GM21723 (cell line): ENCODE results near the gene AKAP13.

Source experiments
- ATAC-seq: cut with Tn5 transposase; IDR thresholded peaks from one replicate; pipeline ENCODE4 v1.9.1; 2021; ENCODE audit warnings: mild to moderate bottlenecking, moderate library complexity; ENCODE audit not compliant: unreplicated experiment

The AKAP13 gene

DNA sequence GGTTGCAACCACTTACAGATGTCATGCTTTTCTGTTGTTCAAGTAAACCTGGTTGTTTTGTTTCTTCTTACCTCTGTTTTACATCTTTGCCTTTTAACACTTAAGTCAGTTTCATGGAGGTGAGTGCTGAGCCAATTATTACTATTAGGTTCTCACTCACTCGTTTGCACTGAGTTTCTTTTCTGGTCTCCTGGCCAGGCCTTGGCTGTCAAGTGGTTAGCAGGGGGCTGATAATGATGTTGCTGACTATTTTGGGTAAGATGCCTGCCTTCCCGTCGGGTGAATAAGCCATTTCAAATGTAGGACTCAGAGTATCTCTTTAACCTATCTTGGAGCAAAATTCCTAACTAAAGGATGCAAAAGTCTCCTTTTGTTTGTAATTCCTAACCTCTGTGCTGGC, 335.9 kb downstream of the AKAP13 start:
- no peak for ATAC-seq

DNA sequence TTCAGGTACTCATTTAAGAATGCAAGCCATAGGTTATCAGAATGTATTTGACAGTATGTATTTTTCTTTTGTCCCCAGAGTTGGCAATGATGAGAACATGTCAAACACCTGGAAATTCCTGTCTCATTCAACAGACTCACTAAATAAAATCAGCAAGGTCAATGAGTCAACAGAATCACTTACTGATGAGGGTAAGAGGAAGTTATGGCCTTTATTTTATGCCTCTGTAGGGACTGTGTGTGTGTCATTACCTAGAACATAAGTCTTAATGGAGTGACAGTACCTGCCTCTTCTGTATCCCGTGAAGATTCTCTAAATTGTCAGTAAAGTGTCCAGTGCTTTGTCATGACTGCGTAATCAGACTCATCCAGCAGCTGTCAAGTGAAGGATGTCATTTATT, 336.8 kb downstream of the AKAP13 start:
- no peak for ATAC-seq

DNA sequence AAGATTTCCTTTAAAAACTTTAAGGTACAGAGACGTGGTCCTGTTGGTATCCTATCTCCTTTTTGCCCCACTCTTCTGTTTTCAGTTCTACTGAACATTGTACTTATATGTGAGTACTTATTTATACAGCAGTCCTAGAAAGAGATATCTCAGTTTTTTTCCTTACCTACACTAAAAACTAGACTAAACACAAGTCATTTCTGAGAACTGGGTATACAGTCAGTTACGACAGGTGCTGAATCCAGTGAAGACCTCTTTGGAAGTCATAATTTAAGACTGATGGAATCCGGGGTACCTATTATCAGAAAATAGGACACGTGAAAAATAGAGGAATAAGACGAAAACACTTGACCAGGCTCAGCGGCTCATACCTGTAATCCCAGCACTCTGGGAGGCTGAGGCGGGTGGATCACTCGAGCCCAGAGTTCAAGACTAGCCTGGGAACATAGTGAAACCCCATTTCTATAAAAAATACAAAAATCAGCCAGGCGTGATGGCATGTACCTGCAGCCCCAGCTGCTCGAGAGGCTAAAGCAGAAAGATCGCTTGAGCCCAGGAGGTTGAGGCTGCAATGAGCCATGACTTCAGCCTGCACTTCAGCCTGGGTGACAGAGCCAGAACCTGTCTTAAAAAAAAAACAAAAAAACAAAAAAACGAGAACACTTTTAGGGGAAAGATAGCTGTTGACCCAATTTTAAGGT, 338.0 kb downstream of the AKAP13 start:
- peak; percentile 80 for ATAC-seq

DNA sequence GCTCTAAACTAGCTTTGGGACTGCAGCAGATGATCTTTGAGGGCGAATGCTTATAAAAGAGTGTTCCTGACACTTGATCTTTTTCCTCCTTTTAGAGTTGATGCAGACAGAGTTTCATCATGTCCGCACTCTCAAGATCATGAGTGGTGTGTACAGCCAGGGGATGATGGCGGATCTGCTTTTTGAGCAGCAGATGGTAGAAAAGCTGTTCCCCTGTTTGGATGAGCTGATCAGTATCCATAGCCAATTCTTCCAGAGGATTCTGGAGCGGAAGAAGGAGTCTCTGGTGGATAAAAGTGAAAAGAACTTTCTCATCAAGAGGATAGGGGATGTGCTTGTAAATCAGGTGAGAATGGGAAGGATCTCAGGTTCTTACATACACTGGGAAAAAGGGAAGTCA, 338.6 kb downstream of the AKAP13 start:
- no peak for ATAC-seq

DNA sequence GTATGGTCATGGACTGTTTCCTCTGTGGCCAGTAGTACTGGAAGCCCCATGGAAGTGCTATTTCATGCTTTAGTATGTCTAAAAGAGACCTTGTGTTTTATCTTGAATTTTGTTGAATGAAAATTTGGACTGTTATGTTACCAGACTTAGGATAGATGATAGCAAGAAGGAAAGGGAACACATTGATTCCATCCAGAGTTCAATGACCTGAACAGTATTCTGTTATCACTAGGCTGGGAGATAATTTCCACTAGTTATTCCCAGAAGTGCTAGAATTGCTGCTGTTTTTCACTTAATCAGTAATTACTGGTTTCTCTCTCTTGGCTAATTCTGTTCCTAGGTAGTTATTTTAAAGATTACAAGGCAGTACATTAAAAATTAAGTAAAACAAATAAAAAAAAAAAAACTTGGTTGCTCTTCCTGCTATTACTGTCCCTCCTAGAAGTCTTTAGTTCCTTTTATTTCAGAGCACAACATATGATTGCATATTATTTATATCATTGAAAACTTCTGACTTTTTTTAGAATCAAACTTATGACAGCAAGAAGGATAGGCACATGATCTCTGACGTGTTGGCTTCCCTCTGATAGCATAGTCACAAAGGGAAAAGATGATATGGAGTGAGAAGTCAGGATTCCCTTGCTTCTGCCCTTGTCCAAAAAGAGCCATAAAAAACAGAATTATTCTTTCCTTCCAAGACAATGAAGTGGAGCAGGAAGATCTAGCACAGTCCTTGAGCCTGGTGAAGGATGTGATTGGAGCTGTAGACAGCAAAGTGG, 342.2 kb downstream of the AKAP13 start:
- no peak for ATAC-seq

DNA sequence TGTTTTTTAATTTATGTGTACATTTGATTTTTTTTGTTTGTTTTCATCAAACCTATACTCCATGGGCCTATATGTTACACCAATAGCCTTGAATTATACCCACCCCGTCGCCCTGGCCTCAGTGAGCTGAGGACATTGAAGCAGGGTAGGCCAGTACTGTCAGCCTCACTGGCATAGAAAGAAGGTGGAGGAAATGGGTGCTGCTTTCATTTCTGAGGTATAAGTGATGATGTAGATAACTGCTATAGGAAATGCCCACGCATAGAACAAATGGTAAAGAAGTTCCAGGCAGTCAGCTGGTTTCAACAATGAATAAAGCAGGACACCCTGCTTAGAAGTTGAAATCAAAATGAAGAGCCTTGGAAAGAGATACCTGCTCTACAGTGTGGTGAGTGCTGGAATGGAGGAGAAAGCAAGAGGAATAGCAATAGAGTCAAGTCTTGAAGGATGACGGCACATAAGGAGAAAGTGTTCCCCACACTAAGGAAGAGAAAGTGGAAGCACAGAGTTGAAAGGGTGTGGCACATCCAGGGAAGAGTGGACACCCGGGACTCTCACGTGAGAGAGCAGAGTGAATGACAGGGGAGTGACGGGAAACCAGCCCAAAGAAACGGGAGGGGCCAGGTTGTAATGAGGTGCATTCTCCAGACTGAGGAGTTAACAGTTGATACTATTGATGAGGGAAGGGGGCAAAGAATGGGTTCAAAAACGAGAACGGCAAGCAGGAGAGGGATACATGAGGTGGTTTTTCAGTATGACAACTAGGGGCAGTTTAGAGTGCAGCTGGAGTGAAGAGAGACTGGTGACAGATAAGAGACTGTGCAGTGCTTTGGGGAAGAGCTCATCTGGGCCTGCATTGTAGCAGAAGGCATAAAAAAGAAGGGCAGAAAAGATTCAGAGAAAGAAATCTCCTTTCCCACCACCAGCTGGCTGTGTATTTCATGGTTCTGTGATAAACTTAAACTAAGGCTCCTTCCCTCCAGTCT, 343.9 kb downstream of the AKAP13 start:
- ATAC-seq = no peak

DNA sequence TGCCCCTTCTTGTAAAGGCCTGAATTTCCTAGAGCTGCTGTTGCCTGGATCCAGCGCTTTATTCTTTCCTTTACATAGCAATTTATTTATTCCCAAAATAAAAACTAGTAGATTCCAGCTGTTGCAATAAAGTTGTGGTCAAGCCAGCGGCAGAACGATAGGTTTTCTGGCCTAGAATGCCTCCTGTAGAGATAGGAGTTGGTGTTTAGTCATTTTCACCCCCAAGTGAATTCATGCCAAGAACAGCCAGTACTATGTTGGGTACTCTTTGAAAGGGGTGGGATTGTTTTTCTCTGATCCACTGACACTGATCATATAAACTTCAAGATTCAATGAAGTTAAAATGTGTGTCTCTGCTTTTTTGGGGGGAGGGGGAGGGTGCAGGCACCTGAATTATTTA, 344.6 kb downstream of the AKAP13 start:
- no peak for ATAC-seq

DNA sequence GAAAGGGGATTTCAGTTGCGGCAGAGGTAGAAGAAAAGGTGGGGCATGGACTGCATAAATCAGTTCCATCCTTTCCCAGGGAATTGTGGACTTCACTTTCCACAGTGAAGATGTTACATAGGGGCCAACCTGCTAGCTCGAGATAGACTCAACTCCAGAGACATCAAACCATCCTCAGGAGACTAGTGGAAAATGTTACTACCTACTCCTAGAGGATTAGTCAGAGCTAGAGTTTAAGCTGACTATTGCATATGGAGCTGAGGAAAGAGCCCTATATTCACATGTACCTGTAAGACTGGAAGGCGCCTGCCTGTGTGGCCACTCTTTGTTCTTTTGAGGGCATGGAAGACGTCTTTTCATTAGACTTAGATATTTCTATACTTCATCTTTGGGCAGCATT, 345.2 kb downstream of the AKAP13 start:
- ATAC-seq = no peak

DNA sequence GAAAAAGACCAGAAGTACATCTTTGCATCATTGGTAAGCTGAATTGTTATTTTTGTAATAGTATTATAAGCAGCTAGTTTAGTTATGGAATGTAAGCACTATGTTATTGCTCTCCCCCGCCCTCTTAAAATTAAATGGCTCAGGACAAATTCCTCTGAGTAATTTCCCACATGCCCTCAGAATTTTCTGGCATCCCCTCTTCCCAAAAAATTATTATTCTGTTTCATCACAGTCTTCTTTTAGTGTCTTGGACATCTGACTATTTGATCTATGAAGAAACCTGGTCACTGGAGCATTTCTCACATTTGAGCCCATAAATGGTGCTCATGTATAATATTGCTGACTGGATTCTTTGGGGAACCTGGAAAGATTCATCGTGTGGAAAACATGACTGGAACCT, 346.1 kb downstream of the AKAP13 start:
- ATAC-seq = no peak

DNA sequence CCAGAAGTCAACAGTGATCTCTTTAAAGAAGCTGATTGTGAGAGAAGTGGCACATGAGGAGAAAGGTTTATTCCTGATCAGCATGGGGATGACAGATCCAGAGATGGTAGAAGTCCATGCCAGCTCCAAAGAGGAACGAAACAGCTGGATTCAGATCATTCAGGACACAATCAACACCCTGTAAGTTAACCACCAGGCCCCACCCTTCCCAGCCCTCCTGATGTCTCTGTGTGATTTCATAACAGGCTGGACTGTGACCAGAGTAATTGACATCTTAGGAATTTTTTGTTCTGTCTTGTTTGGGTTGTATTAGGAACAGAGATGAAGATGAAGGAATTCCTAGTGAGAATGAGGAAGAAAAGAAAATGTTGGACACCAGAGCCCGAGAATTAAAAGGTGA, 346.7 kb downstream of the AKAP13 start:
- ATAC-seq = no peak

DNA sequence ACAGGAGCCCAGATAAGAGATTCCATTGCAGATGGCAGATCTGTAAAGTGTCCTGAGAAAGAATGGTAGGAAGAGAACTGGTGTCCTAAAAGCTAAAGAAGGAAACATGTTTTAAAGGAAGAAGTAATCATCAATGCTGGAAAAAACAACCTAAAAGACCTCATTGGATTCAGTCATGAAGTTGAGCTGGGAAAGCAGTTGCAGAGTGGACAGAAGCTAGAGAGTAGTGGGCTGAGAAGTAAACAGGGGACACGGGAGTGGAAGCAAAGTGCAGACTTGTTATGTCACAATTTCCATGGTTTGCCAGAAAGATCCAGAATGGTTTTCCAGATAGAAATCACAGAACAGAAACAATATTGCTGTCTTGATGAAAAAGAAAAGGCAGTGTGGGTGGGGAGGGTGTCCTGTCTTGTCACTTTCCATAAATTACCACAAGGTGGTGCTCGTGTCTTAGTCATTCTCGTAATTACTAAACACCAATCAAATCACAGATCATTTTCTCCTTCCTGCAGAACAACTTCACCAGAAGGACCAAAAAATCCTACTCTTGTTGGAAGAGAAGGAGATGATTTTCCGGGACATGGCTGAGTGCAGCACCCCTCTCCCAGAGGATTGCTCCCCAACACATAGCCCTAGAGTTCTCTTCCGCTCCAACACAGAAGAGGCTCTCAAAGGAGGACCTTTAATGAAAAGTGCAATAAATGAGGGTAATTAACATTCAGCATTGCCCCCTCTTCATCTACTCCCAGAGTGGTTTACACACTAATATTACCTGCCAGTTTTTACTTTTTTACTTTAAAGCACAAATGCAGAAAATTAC, 349.8 kb downstream of the AKAP13 start:
- ATAC-seq = peak; percentile 62

DNA sequence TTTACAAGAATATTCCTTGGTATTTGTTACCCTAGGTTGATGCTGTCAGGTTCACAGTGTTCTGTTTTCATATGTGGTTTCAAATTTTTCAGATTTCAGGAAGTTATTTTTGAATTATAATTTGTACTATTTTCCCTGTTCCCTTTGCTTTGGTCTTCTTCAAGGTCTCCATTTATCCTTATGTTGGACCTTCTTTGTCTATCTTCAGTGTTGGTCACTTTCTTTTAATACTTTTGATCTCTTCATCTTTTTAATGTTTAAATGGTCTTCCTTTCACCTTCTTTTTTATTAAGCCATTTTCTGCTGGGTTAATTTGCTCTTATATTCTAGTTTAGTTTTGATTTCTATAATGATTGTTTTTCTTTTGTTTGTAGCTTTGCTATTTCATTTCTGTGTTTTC, 353.0 kb downstream of the AKAP13 start:
- ATAC-seq = no peak

DNA sequence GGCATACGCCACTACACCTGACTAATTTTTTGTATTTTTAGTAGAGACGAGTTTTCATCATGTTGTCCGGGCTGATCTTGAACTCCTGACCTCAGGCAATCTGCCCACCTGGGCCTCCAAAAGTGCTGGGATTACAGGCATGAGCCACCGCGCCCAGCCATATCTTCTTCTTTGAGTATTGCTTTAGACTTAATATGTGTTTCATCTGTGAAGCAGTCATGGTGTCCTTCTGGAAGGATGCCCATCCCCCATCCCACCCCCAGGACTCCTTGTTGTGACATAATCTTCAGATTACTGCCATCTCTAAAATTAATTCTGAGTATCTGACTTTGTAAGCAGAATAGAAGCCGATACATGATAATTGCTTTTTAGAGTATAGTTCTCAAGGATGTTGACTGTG, 356.7 kb downstream of the AKAP13 start:
- ATAC-seq = no peak

DNA sequence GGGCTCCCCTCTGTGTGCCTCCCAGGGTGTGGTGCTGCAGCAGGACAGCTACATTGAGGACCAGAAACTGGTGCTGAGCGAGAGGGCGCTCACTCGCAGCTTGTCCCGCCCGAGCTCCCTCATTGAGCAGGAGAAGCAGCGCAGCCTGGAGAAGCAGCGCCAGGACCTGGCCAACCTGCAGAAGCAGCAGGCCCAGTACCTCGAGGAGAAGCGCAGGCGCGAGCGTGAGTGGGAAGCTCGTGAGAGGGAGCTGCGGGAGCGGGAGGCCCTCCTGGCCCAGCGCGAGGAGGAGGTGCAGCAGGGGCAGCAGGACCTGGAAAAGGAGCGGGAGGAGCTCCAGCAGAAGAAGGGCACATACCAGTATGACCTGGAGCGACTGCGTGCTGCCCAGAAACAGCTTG, 360.6 kb downstream of the AKAP13 start:
- ATAC-seq = no peak

DNA sequence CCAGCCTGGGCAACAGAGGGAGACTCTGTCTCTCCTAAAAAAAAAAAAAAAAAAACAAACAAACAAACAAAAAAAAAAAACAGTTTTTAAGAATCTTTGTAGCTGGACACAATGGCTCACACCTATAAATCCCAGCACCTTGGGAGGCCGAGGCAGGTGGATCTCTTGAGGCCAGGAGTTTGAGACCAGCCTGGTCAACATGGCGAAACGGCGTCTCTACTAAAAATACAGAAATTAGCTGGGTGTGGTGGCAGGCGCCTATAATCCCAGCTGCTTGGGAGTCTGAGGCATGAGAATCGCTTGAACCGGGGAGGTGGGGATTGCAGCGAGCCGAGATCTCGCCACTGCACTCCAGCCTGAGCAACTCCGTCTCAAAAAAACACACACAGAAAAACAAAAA, 361.3 kb downstream of the AKAP13 start:
- ATAC-seq = no peak

DNA sequence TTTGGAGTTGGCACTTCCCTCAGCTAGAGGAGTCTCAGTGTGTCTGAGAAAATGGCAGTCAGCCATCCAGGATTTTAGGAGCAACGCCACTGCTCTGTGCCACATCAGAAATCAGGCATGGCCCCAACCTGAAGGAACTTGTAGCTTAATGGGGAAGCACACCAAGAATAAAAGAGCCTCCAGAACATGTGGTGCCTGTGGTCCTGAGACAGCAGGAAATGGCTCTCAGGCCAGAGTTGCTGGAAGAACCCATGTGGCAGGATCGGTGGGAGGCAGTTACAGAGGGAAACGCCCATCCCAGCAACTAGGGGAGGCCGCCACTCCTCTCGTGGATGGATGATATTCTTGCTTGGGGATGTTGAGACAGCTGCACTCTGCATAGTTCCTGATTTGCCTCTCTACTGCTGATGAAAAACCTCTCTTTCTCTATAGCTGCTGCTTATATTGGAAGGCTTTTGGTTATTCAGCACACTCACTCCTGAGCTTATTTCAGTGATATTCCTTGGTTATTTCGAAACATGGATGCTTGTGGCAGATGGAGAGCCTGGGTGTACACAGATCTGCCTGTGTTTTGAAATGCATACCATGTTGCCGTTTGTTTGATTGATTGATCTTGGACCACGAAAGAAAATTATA, 361.9 kb downstream of the AKAP13 start:
- no peak for ATAC-seq

DNA sequence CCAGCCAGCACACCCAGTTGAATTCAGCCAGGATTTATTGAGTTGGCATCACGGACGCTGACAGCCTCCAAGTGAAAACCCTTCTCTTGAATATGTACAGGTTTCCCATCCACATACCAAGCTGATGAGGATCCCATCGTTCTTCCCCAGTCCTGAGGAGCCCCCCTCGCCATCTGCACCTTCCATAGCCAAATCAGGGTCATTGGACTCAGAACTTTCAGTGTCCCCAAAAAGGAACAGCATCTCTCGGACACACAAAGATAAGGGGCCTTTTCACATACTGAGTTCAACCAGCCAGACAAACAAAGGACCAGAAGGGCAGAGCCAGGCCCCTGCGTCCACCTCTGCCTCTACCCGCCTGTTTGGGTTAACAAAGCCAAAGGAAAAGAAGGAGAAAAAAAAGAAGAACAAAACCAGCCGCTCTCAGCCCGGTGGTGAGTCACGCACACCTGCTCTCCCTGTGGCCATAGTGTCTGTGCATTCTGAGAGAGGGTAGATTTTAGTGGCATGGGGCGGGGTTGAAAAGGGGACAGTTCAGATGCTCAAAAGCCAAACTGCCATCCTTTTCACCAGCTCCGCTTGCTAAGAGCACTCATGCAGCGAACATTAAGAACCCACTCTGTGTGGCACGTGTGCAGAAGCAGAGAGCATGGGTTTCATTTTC, 363.1 kb downstream of the AKAP13 start:
- no peak for ATAC-seq

DNA sequence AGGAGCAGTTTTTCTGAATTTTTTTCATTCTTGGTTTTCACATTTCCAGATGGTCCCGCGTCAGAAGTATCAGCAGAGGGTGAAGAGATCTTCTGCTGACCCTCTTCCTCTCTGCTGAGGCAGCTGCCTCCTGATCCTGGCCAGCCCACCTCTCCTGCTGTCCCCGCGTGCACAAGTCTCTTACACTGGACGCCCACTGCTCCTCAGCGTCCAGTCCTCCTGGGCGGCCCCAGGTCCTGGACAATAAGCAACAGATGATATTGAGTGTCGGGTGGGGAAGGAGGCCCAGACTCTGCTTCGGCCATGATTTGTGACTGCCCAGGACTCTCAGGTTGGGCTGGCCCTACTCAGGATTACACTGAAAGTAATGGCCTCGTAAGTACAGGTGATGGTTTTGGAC, 364.2 kb downstream of the AKAP13 start:
- ATAC-seq = no peak

DNA sequence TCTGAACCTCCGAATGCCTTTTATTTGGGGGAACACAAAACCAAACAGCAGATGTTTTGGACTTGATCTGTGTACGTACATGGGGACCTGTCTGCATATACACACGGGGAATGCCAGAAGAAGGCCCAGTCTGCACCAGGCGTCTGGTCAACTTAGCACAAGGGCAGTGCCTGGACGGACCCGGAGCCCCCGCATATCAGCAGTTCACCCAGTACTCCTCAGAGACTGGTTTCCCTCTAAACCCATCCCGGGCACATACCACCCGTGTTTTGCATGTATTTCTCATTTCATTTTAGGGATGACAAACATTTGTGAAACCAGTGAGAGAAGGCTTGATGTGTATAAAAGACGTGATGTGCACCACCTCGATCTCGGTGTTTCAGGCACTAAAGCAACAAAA, 364.6 kb downstream of the AKAP13 start:
- no peak for ATAC-seq
